ENCODE measurements around the gene PIK3CA.

PIK3CA gene

DNA sequence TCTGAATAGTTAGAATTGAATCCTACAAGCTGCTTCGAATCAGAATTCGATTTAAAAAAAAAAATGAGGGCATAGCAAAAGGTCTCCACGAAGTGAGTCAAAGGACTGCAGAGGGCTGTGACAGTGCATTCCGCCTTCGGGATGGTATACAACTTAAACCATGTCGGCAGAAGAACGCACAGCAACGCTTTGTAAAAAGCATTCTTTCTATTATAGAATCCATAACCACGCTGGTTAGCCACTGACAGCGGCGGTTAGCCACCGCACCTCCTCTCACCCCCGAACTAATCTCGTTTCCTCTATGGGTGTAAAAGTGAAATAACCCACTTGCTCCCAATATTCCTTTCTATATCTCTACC, 664 bp upstream of the PIK3CA start:
- DNase-seq (ENCODE audit: low read depth): no peak
- TF ChIP-seq, protein P1, sequence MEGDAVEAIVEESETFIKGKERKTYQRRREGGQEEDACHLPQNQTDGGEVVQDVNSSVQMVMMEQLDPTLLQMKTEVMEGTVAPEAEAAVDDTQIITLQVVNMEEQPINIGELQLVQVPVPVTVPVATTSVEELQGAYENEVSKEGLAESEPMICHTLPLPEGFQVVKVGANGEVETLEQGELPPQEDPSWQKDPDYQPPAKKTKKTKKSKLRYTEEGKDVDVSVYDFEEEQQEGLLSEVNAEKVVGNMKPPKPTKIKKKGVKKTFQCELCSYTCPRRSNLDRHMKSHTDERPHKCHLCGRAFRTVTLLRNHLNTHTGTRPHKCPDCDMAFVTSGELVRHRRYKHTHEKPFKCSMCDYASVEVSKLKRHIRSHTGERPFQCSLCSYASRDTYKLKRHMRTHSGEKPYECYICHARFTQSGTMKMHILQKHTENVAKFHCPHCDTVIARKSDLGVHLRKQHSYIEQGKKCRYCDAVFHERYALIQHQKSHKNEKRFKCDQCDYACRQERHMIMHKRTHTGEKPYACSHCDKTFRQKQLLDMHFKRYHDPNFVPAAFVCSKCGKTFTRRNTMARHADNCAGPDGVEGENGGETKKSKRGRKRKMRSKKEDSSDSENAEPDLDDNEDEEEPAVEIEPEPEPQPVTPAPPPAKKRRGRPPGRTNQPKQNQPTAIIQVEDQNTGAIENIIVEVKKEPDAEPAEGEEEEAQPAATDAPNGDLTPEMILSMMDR (IDR thresholded peaks at IDR 0.05; ENCODE audit: control insufficient read depth, extremely low read depth, insufficient read depth): no peak

DNA sequence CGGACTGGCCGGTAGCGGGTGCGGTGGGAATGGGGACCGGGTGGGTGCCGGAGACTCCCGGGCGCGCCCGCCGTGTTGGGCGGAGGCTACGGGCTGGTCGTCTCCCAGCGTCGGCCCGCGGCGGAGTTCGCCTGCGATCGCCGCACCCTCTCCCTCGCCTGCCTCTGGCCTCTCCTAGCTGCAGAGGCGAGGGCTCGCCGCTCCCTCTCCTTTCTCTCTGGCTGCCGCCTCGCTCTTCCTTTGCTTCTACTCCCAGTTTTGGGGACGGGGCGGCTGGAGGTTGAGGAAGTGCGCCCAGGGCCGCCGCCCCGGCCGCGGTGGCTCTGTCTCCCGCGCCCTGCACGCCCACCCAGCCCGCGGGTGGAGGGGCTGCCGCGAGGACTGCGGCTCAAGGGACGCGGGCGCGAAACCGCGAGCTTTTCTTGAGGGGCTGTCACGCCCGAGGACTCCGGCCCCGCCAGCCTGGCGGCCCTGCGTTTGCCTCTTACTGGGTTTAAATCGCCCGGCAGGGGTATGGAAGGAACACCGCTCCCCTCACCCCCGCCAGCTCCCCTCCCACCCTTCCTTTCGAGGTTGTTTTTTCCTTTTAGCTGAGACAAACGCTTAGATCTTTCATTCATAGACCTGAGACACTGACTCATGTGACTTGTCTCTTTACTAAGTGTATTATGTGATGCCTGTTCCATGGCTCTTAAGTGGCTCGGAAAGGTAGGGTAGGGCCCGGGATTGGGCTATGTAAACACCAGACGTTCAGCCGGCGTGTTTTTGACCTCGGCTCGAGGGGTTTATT, 654 bp downstream of the PIK3CA start:
- TF ChIP-seq, protein P1 (IDR thresholded peaks at IDR 0.05; ENCODE audit: control insufficient read depth, extremely low read depth, insufficient read depth): no peak
- DNase-seq (ENCODE audit: low read depth): no peak
- H3K4me3 ChIP-seq (ENCODE audit: low read depth, low read length): peak overlapping the region; percentile 72

More for the DNA sequence above, 664 bp upstream of the PIK3CA start:
- H3K4me3 ChIP-seq (ENCODE audit: low read depth, low read length): peak overlapping the region; percentile 72

DNA sequence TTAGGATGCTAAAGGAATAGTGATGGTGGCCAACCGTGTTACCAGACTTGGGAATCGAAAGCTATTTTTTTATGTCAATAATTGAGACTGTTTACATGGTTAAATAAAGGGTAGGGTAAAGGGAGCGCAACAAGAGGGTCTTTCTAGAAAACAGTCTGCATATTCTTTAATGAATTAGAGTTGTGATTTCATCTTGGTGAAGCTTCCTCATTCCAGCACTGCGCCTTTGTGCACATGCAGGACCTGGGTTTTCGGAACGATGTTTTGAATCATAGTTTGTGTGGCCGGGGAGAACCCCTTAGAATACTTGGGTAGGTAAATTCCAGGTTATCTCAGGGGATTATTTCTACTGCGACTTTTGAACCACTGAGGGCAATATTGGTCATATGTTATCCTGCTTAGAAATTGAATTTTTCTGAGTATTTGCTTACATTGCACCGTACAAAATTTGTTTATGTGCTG, 1.3 kb downstream of the PIK3CA start:
- peak overlapping the region; percentile 72 for H3K4me3 ChIP-seq (ENCODE audit: low read depth, low read length)
- no peak for DNase-seq (ENCODE audit: low read depth)
- TF ChIP-seq, protein P1 (IDR thresholded peaks at IDR 0.05; ENCODE audit: control insufficient read depth, extremely low read depth, insufficient read depth): no peak

DNA sequence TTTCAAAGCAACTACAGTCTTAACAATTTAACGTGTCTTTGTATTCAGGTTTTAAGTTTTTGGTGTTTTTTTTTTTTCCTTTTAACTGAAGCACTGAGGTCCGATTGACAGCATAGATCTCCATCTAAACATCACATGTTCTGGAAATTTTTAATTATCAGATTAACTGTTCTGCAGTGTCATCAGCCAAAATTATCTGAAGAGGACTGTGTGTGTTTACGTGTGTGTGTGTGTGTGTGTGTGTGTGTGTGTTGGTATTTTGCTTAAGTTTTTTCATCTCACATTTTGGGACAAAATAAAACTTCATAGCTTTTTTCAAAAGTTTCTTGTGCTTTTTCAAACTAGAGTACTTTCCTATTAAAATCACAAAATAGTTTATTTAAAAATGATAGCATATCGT, 1.8 kb downstream of the PIK3CA start:
- DNase-seq (ENCODE audit: low read depth): no peak
- H3K4me3 ChIP-seq (ENCODE audit: low read depth, low read length): no peak overlapping the region
- TF ChIP-seq, protein P1 (IDR thresholded peaks at IDR 0.05; ENCODE audit: control insufficient read depth, extremely low read depth, insufficient read depth): no peak

DNA sequence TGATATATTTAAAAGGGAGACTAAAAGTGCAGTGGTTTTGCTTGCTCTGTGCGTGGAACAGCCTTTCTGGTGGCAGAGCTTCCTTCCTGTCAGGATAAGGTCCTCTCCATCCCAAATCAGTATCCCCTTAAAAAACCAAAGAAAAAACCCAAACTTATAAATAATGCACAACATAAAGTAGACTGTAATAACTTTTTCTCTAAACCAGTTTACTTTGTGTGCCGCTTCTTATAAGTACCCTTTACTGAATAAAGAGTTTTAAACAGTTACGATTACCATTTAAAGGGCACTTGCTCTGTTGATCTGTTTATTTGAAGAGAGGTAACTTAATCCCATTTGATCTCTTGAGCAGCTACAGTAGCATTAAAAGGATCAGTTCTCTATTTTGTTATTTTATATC, 2.5 kb downstream of the PIK3CA start:
- TF ChIP-seq, protein P1 (IDR thresholded peaks at IDR 0.05; ENCODE audit: control insufficient read depth, extremely low read depth, insufficient read depth): no peak
- no peak overlapping the region for H3K4me3 ChIP-seq (ENCODE audit: low read depth, low read length)
- DNase-seq (ENCODE audit: low read depth): no peak

DNA sequence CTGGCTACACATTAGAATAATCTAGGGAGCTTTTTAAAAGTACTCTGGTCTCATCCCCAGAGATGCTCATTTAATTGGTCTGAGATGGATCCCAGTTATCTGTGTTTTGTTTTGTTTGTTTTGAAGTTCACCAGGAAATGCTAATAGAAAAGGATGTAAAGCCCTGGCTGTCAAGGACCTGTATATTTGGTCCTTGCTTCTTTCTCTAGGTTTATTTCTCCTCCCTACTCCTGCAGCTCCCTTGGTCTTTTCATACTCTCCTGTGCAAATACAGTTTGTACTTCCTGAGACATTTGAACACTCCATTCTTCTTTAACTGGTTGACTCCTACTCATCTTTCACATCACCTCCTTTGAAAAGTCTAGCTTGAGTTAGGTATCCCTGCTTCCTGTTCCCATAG, 3.3 kb downstream of the PIK3CA start:
- DNase-seq (ENCODE audit: low read depth): no peak
- TF ChIP-seq, protein P1 (IDR thresholded peaks at IDR 0.05; ENCODE audit: control insufficient read depth, extremely low read depth, insufficient read depth): no peak
- H3K4me3 ChIP-seq (ENCODE audit: low read depth, low read length): no peak overlapping the region

DNA sequence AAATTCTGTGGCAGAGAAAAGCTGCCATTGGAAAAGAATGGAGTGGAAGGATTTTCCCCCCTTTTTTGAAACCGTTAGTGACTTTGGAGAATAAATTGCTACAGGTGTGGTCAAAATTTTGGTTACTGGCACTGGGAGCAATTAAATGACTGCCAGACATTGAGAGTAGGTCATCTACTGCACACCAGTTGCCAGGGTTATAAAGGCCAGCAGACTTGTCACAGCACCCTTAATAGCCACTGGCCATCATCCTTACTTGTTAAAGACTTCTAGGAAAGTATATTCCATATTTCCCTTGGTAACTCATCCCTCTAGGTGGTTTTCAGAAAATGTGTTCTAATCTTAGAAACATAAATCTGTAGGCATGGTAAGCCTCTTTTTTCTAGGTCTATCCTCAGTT, 8.0 kb downstream of the PIK3CA start:
- no peak overlapping the region for H3K4me3 ChIP-seq (ENCODE audit: low read depth, low read length)
- TF ChIP-seq, protein P1 (IDR thresholded peaks at IDR 0.05; ENCODE audit: control insufficient read depth, extremely low read depth, insufficient read depth): no peak
- DNase-seq (ENCODE audit: low read depth): no peak
